ENCODE measurements around the gene ASB2. TPM values are rescaled to one million over a fixed set of nuclear protein-coding genes. Genes with fewer than 3 reads are reported as not detected.

Gene ASB2
- total RNA-seq, 1 donor from 2014 or later = 0.26 TPM

DNA sequence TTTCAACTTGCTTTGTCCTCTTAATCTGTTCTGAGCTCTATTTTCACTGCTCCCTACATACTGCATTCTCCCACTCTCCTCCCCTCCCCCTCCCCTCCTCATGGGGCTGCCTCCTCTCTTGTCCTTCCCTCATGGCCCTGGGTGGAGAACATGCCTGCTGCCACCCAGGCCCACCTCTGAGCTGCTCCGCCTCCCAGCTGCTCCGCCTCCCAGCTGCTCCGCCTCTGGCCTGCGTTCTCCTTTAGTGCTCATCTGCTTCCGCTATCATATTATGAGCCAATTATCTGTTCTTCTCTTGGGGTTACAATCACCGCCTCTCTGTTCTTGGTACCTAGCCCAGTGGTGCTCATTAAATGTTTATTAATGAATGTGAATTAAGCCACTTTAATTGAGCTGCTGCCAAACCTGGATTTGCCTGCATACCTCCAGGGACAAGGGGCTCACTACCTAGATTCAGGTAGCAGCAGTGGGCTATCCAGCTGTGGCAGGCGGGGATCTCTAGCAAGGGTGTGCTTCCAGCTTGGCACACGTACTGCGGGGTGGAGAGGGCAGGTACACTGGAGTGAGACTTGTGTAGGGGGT lies 81.3 kb downstream of the ASB2 start:
- FAIRE-seq = no peak
- TF ChIP-seq, protein P1, sequence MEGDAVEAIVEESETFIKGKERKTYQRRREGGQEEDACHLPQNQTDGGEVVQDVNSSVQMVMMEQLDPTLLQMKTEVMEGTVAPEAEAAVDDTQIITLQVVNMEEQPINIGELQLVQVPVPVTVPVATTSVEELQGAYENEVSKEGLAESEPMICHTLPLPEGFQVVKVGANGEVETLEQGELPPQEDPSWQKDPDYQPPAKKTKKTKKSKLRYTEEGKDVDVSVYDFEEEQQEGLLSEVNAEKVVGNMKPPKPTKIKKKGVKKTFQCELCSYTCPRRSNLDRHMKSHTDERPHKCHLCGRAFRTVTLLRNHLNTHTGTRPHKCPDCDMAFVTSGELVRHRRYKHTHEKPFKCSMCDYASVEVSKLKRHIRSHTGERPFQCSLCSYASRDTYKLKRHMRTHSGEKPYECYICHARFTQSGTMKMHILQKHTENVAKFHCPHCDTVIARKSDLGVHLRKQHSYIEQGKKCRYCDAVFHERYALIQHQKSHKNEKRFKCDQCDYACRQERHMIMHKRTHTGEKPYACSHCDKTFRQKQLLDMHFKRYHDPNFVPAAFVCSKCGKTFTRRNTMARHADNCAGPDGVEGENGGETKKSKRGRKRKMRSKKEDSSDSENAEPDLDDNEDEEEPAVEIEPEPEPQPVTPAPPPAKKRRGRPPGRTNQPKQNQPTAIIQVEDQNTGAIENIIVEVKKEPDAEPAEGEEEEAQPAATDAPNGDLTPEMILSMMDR (IDR thresholded peaks at IDR 0.05; ENCODE audit: insufficient read depth, low read length, severe bottlenecking) = no peak
- Histone ChIP-seq H3K4me3 (ENCODE audit: low read depth, low read length) (no peak overlapping the region), H3K36me3 (ENCODE audit: control insufficient read depth, insufficient read depth, low read length) (no peaks in the 10 kb centered on the region), H3K27me3 (ENCODE audit: control insufficient read depth, insufficient read depth, low read length) (no peaks in the 10 kb centered on the region)
- no peak for DNase-seq (ENCODE audit: low read depth)

DNA sequence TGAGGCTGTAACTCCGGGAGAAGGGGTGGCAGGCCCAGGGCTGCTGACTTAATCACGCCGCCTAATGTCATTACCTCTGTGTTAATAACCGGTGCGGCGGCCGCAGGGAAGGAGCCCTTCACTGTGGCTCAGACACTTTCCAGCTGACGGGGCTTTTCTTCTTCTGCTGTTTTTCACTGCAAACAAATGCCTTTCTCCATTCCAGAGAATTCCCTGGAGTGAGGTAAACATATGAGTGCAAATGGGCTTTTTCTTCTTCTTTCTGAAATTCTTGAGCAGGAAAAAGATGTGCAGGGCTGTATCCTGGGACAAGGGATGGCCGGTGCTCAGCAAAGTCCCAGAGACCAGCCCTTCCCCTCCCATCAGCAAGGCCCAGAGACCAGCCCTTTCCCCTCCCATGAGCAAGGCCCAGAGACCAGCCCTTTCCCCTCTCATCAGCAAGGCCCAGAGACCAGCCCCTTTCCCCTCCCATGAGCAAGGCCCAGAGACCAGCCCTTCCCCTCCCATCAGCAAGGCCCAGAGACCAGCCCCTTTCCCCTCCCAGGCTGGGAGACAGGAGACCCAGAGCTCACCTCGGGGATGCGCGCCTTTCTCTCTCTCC lies 82.6 kb downstream of the ASB2 start:
- no peak overlapping the region for H3K4me3 ChIP-seq (ENCODE audit: low read depth, low read length)
- no peak for DNase-seq (ENCODE audit: low read depth)
- H3K36me3 ChIP-seq (ENCODE audit: control insufficient read depth, insufficient read depth, low read length) = no peaks in the 10 kb centered on the region
- no peak for FAIRE-seq
- H3K27me3 ChIP-seq (ENCODE audit: control insufficient read depth, insufficient read depth, low read length) = no peaks in the 10 kb centered on the region
- TF ChIP-seq, protein P1 (IDR thresholded peaks at IDR 0.05; ENCODE audit: insufficient read depth, low read length, severe bottlenecking) = no peak

DNA sequence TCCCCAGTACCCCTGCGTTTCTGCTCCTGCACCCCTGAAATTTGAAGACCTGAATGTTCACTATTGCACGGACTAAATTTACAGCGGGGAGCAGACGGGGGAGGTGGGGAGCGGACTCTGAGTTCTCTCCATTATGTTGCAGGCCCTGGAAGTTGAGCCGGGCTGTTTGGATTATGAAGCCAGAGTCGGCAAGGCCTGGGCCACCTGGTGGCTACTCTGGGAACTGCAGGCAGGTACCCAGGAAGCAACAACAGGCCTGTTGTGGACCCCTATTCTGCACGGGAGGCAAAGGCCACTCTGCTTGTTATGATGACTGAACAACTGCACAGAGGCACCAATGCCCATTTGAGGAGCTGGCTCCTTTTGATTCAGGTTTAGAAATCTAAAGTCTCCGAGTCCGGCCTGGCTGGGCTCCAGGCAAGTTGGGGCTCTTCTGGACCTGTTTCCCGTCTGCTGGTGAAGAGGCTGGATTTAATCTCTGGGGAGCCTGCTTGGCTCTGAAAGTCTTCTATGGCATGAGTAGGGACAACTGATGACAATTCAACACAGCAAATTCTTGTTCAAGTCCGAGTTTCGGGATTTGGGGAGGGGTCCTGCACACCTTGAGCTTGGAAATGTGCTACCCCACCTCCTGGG lies 83.3 kb downstream of the ASB2 start:
- Histone ChIP-seq H3K27me3 (ENCODE audit: control insufficient read depth, insufficient read depth, low read length) (no peaks in the 10 kb centered on the region), H3K36me3 (ENCODE audit: control insufficient read depth, insufficient read depth, low read length) (no peaks in the 10 kb centered on the region), H3K4me3 (ENCODE audit: low read depth, low read length) (no peak overlapping the region)
- FAIRE-seq (no peak), DNase-seq (ENCODE audit: low read depth) (peak; percentile 28)
- TF ChIP-seq, protein P1 (IDR thresholded peaks at IDR 0.05; ENCODE audit: insufficient read depth, low read length, severe bottlenecking) = peak; percentile 99

DNA sequence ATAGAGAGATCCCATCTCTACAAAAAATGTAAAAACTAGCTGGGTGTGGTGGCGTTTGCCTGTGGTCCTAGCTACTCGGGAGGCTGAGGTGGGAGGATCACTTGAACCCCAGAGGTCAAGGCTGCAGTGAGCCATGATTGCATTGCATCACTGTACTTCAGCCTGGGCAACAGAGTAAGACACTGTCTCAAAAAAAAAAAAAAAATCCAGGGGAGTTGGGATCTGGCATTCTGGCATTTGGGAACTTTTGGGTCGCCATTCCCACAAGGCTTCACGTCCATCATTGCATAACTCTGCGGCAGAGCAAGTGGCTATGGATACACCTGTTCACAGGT lies 83.9 kb downstream of the ASB2 start:
- Histone ChIP-seq H3K36me3 (ENCODE audit: control insufficient read depth, insufficient read depth, low read length) (no peaks in the 10 kb centered on the region), H3K4me3 (ENCODE audit: low read depth, low read length) (no peak overlapping the region), H3K27me3 (ENCODE audit: control insufficient read depth, insufficient read depth, low read length) (no peaks in the 10 kb centered on the region)
- DNase-seq (ENCODE audit: low read depth) (no peak), FAIRE-seq (no peak)
- TF ChIP-seq, protein P1 (IDR thresholded peaks at IDR 0.05; ENCODE audit: insufficient read depth, low read length, severe bottlenecking) = no peak

DNA sequence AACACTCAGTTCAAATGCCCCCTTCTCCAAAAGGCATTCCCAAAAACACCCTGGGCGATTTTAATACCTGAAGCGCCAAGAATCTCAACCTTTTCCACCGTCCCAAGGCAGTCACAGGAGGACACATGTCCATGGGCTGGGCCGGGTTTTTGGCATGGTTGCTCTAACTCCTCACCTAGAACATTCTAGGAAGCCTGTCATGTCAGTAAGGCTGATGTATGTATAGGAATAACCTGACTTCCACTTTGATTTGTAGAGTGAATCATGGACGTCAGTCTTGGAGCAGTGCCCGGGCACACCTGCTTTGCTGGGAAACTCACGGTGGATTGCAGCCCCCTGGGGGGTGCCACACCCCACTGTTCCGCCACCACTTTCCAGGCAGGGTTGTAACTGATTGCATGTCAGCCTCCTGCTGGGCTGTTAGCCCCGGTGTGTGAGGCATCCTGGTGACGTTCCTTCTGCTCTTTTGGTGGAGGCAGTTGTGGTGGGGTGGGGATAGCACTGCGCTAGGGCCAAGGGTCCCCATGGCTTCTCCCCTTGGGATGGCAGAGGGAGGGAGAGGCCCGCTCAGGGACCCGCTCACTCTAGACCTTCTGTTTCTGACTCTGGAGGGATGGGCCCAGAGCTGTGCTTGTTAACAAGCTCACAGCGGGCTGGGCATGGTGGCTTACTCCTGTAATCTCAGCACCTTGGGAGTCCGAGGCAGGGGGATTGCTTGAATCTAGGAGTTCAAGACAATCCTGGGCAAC lies 84.4 kb downstream of the ASB2 start:
- Histone ChIP-seq H3K36me3 (ENCODE audit: control insufficient read depth, insufficient read depth, low read length) (no peaks in the 10 kb centered on the region), H3K27me3 (ENCODE audit: control insufficient read depth, insufficient read depth, low read length) (no peaks in the 10 kb centered on the region), H3K4me3 (ENCODE audit: low read depth, low read length) (no peak overlapping the region)
- DNase-seq (ENCODE audit: low read depth) (peak; percentile 25), FAIRE-seq (no peak)
- TF ChIP-seq, protein P1 (IDR thresholded peaks at IDR 0.05; ENCODE audit: insufficient read depth, low read length, severe bottlenecking) = no peak
